ENCODE measurements around the gene NUP205. TPM values are rescaled to one million over a fixed set of nuclear protein-coding genes. Genes with fewer than 3 reads are reported as not detected.

The NUP205 gene
- total RNA-seq, 4 donors from 2014 or later, result 28.6 to 68.2 (median 42.1) TPM

DNA sequence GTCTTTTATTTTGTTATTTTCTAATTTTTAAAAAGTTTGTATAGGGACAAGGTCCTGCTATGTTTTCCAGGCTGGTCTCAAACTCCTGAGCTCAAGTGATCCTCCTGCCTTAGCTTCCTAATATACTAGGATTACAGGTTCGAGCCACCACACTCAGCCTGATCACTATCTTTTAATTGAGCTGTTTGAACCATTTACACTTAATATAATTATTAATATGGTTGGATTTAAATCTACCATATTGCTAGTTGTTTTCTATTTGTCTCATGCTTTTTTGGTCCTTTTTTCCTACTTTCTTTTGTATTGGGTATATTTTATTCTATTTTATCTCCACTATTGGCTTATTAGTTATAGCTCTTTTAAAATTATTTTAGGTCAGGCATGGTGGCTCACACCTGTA lies 34.6 kb upstream of the NUP205 start:
- H3K9me3 ChIP-seq, result peaks cover 0 to 9% (median 0%) of the 10 kb centered on the region in 4 donors
- H3K27me3 ChIP-seq, result no peaks in the 10 kb centered on the region
- H3K27ac ChIP-seq, result no peak overlapping the region
- H3K36me3 ChIP-seq, result no peaks in the 10 kb centered on the region
- no peak overlapping the region for H3K4me3 ChIP-seq
- TF ChIP-seq POLR2A (IDR thresholded peaks at IDR 0.05) (no peak), EP300 (IDR thresholded peaks at IDR 0.05) (no peak)
- TF ChIP-seq, protein P1, sequence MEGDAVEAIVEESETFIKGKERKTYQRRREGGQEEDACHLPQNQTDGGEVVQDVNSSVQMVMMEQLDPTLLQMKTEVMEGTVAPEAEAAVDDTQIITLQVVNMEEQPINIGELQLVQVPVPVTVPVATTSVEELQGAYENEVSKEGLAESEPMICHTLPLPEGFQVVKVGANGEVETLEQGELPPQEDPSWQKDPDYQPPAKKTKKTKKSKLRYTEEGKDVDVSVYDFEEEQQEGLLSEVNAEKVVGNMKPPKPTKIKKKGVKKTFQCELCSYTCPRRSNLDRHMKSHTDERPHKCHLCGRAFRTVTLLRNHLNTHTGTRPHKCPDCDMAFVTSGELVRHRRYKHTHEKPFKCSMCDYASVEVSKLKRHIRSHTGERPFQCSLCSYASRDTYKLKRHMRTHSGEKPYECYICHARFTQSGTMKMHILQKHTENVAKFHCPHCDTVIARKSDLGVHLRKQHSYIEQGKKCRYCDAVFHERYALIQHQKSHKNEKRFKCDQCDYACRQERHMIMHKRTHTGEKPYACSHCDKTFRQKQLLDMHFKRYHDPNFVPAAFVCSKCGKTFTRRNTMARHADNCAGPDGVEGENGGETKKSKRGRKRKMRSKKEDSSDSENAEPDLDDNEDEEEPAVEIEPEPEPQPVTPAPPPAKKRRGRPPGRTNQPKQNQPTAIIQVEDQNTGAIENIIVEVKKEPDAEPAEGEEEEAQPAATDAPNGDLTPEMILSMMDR (IDR thresholded peaks at IDR 0.05), result no peak
- no peaks in the 10 kb centered on the region for H3K4me1 ChIP-seq
- WGBS, 2 donors, result 89 to 95% methylated on average over 1 of the region's 1 CpG
- DNase-seq (ENCODE audit: low spot score in 2 of 2), result no peak

DNA sequence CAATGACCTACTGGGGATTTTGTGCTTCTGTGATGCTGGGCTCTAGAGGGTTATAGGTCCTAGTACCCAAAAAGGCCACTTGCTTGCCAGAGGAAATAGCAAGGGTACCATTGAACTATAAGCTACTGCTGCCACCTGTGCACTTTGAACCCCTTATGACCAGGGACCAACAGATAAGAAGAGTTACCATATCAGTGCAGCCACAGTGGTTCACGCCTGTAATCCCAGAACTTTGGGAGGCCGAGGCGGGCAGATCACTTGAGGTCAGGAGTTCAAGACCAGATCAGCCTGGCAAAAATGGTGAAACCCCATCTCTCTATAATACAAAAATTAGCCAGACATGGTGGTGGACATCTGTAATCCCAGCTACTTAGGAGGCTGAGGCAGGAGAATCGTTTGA lies 32.3 kb upstream of the NUP205 start:
- Histone ChIP-seq H3K27me3 (no peaks in the 10 kb centered on the region), H3K4me1 (no peaks in the 10 kb centered on the region), H3K4me3 (no peak overlapping the region), H3K36me3 (no peaks in the 10 kb centered on the region), H3K27ac (no peak overlapping the region), H3K9me3 (peaks cover 0 to 9% (median 0%) of the 10 kb centered on the region in 4 donors)
- TF ChIP-seq EP300 (IDR thresholded peaks at IDR 0.05), result no peak
- TF ChIP-seq, protein P1 (IDR thresholded peaks at IDR 0.05), result no peak
- no peak for TF ChIP-seq POLR2A (IDR thresholded peaks at IDR 0.05)
- WGBS, 2 donors, result 86 to 96% methylated on average over 4 of the region's 4 CpGs
- DNase-seq (ENCODE audit: low spot score in 2 of 2), result no peak

DNA sequence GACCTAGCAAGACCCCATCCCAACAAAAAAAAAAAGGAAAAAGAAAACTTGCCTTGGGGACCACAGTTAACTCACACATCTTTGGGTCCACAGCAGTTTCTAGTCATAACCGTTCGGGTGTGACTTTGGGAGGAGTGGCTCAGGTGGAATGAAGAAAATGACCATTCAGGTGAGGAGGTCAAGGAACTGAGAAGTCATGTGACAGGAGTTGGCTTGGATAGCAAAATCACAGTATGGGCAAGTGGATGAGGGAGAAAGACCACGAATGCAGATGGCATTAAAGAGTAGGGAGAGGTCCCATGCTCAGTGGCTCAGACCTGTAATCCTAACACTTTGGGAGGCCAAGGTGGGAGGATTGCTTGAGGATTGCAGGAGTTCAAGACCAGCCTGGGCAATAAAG lies 30.7 kb upstream of the NUP205 start:
- Histone ChIP-seq H3K27me3 (no peaks in the 10 kb centered on the region), H3K27ac (no peak overlapping the region), H3K4me3 (no peak overlapping the region), H3K9me3 (peaks cover 0 to 9% (median 0%) of the 10 kb centered on the region in 4 donors), H3K36me3 (no peaks in the 10 kb centered on the region), H3K4me1 (no peaks in the 10 kb centered on the region)
- TF ChIP-seq POLR2A (IDR thresholded peaks at IDR 0.05), result no peak
- TF ChIP-seq, protein P1 (IDR thresholded peaks at IDR 0.05), result no peak
- TF ChIP-seq EP300 (IDR thresholded peaks at IDR 0.05), result no peak
- no peak for DNase-seq (ENCODE audit: low spot score in 2 of 2)
- 86% methylated on average over 3 of the region's 3 CpGs for WGBS, 2 donors

DNA sequence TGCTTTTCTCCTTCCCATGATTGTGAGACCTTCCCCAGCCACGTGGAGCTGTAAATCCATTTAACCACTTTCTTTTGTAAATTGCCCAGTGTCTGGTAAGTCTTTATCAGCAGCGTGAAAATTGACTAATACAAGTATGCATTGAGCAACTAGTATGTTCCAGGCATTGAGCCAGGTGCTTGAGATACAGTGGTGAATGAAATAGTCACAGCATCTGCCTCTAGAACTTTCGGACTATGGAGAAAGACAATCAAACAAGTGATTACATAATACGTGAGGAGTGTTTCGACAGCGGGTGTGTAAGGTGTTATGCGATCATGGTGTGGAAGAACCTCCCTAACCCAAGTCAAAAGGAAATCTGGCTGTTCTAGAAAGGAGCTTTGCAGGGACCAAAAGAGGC lies 21.6 kb upstream of the NUP205 start:
- Histone ChIP-seq H3K27ac (no peak overlapping the region), H3K4me1 (peaks cover 0 to 5% (median 0%) of the 10 kb centered on the region in 4 donors), H3K4me3 (no peak overlapping the region), H3K9me3 (no peaks in the 10 kb centered on the region), H3K27me3 (no peaks in the 10 kb centered on the region), H3K36me3 (no peaks in the 10 kb centered on the region)
- TF ChIP-seq, protein P1 (IDR thresholded peaks at IDR 0.05), result no peak
- no peak for TF ChIP-seq POLR2A (IDR thresholded peaks at IDR 0.05)
- TF ChIP-seq EP300 (IDR thresholded peaks at IDR 0.05), result no peak
- WGBS, 2 donors, result 77 to 83% methylated on average over 7 of the region's 7 CpGs
- DNase-seq (ENCODE audit: low spot score in 2 of 2), result no peak

DNA sequence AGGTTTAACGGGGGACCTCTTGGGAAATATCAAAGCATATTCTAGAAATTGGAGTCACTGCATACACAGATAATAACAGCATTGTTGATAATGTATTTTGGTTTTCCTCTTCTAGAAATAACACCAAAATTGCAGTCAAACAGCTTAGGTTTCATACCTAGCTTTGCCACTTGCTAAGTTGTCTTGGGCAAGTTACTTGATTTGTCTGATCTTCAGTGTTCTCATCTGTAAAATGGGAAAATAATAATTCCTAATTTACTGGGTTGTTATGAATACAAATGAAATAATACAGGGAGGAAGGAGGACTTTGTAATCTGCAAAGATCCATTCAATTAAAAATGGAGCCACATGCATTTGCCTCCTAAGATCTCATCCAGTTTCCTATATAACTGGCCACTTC lies 20.3 kb upstream of the NUP205 start:
- 80% methylated on average over 1 of the region's 1 CpG for WGBS, 2 donors
- DNase-seq (ENCODE audit: low spot score in 2 of 2), result no peak
- Histone ChIP-seq H3K36me3 (no peaks in the 10 kb centered on the region), H3K27me3 (no peaks in the 10 kb centered on the region), H3K4me3 (no peak overlapping the region), H3K9me3 (no peaks in the 10 kb centered on the region), H3K4me1 (peaks cover 0 to 5% (median 0%) of the 10 kb centered on the region in 4 donors), H3K27ac (no peak overlapping the region)
- no peak for TF ChIP-seq EP300 (IDR thresholded peaks at IDR 0.05)
- TF ChIP-seq, protein P1 (IDR thresholded peaks at IDR 0.05), result no peak
- no peak for TF ChIP-seq POLR2A (IDR thresholded peaks at IDR 0.05)
